Neuronal stem cell (in vitro differentiated cells): Measurements from ENCODE around the gene PLD5.

Source experiments
- DNase-seq: peaks from one replicate; pipeline ENCODE4 v3.0.0-alpha.2; 2013; ENCODE audit warnings: low spot score
- H2AFZ ChIP-seq: one replicate; pipeline ENCODE4 v1.6.1; 2013; ENCODE audit warnings: mild to moderate bottlenecking, low read length, inconsistent platforms
- H2AK5ac ChIP-seq: 2 replicates; pipeline ENCODE4 v1.6.1; 2013; ENCODE audit warnings: low read depth, mild to moderate bottlenecking, inconsistent platforms, low read length, moderate library complexity, mixed read lengths
- H2BK120ac ChIP-seq: 2 replicates; pipeline ENCODE4 v1.6.1; 2013; ENCODE audit warnings: low read depth, mild to moderate bottlenecking, inconsistent platforms, low read length, moderate library complexity, mixed read lengths
- H2BK12ac ChIP-seq: one replicate; pipeline ENCODE4 v1.6.1; 2013; ENCODE audit warnings: low read length, inconsistent platforms
- H2BK15ac ChIP-seq: 2 replicates; pipeline ENCODE4 v1.6.1; 2013; ENCODE audit warnings: mild to moderate bottlenecking, low read length, inconsistent platforms, mixed read lengths
- H2BK5ac ChIP-seq: one replicate; pipeline ENCODE4 v1.6.1; 2013; ENCODE audit warnings: inconsistent platforms, mild to moderate bottlenecking, low read length, moderate library complexity
- H3K14ac ChIP-seq: one replicate; pipeline ENCODE4 v1.6.1; 2013; ENCODE audit warnings: low read length, inconsistent platforms
- H3K18ac ChIP-seq: 2 replicates; pipeline ENCODE4 v1.6.1; 2013; ENCODE audit warnings: low read length, inconsistent platforms
- H3K23ac ChIP-seq: 2 replicates; pipeline ENCODE4 v1.6.1; 2013; ENCODE audit warnings: low read depth, mild to moderate bottlenecking, mixed read lengths, low read length, inconsistent platforms; ENCODE audit not compliant: poor library complexity
- H3K27ac ChIP-seq: replicated peaks from 3 replicates; pipeline ENCODE4 v1.5.1; 2013; ENCODE audit warnings: low read length, inconsistent platforms
- H3K27me3 ChIP-seq, 3 experiments: 2 replicates each; pipeline ENCODE4 v1.6.1; 2013; ENCODE audit warnings: low read length in 3 of 3, mild to moderate bottlenecking in 2 of 3, inconsistent platforms in 1 of 3, low read depth in 1 of 3, mixed read lengths in 1 of 3, moderate library complexity in 1 of 3; ENCODE audit not compliant: control insufficient read depth in 3 of 3, insufficient read depth in 3 of 3
- H3K36me3 ChIP-seq, 2 donors: replicated peaks in 1 of 2; 2 replicates each; pipeline ENCODE4 v1.6.1; 2013; ENCODE audit warnings: low read length in 2 of 2; ENCODE audit not compliant: control insufficient read depth in 2 of 2, insufficient read depth in 2 of 2
- H3K4ac ChIP-seq: 2 replicates; pipeline ENCODE4 v1.6.1; 2013; ENCODE audit warnings: inconsistent platforms, mild to moderate bottlenecking, low read length, moderate library complexity
- H3K4me1 ChIP-seq, 2 donors: 1 replicate in 1 of 2; 2 replicates in 1 of 2; pipeline ENCODE4 v1.6.1; 2013; ENCODE audit warnings: low read length in 2 of 2, low read depth in 1 of 2; ENCODE audit not compliant: control insufficient read depth in 2 of 2, insufficient read depth in 1 of 2
- H3K4me2 ChIP-seq: one replicate; pipeline ENCODE4 v1.6.1; 2013; ENCODE audit warnings: mild to moderate bottlenecking, low read length, inconsistent platforms; ENCODE audit not compliant: insufficient read depth, poor library complexity, severe bottlenecking
- H3K4me3 ChIP-seq, 2 donors: 2 replicates each; pipeline ENCODE4 v1.5.1; 2013; ENCODE audit warnings: low read length in 2 of 2, mild to moderate bottlenecking in 2 of 2, inconsistent platforms in 1 of 2, moderate library complexity in 1 of 2
- H3K79me1 ChIP-seq: one replicate; pipeline ENCODE4 v1.6.1; 2013; ENCODE audit warnings: low read depth, mild to moderate bottlenecking, inconsistent platforms, low read length, moderate library complexity
- H3K9ac ChIP-seq: one replicate; pipeline ENCODE4 v1.6.1; 2013; ENCODE audit warnings: mild to moderate bottlenecking, low read depth, low read length, inconsistent platforms; ENCODE audit not compliant: poor library complexity
- H3K9me3 ChIP-seq, 2 donors: replicated peaks in 1 of 2; 2 replicates each; pipeline versions ENCODE3 to v1.6.1; 2013; ENCODE audit warnings: low read length in 2 of 2, mild to moderate bottlenecking in 2 of 2, inconsistent platforms in 1 of 2, low read depth in 1 of 2, mixed read lengths in 1 of 2, moderate library complexity in 1 of 2; ENCODE audit not compliant: control insufficient read depth in 2 of 2, insufficient read depth in 1 of 2
- H4K8ac ChIP-seq: one replicate; pipeline ENCODE4 v1.6.1; 2013; ENCODE audit warnings: low read depth, mild to moderate bottlenecking, inconsistent platforms, low read length, moderate library complexity
- H4K91ac ChIP-seq: one replicate; pipeline ENCODE4 v1.6.1; 2013; ENCODE audit warnings: low read length, low read depth, mild to moderate bottlenecking, inconsistent platforms; ENCODE audit not compliant: poor library complexity
- WGBS, 2 donors: extraction: QIAGEN DNeasy Blood & Tissue Kit; methylation state at CpG; one replicate each; pipeline ENCODE4 v1.1.7; 2013; ENCODE audit warnings: missing lambda C conversion rate in 2 of 2, mixed read lengths in 1 of 2; ENCODE audit not compliant: insufficient read length in 2 of 2, insufficient replicate concordance in 1 of 2; ENCODE audit errors: extremely low coverage in 2 of 2; 5-methylcytosine and 5-hydroxymethylcytosine counted together

The PLD5 gene

DNA sequence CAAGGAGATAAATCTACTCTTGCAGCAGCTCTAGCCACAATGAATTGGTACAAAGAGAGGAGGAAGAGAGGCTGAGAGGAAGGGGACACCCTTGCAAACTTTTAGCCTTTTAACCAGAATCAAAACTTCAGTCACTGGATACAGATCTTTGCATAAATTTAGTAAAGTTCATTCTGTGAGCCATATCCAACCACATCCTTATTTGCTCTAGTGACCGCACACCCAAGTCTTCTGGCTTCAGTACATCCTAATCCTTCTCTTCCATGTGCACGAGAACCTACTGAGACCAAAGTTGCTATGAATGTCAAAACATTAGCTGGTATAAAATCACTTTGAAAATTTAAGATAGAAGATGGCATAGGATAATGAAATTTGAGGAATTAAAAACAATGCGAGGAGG lies 21.9 kb upstream of the PLD5 start:
- DNase-seq, result no peak
- no peaks in the 10 kb centered on the region for H3K79me1 ChIP-seq
- H3K4me2 ChIP-seq, result no peak overlapping the region
- no peak overlapping the region for H4K91ac ChIP-seq
- H2BK15ac ChIP-seq, result no peak overlapping the region
- no peak overlapping the region for H3K14ac ChIP-seq
- no peak overlapping the region for H2BK120ac ChIP-seq
- no peak overlapping the region for H2AFZ ChIP-seq
- no CpG with 5 or more reads among the region's 3 CpGs for WGBS, 2 donors
- H3K9ac ChIP-seq, result no peak overlapping the region
- H3K23ac ChIP-seq, result no peak overlapping the region
- H3K27me3 ChIP-seq, result no peaks in the 10 kb centered on the region
- H3K4ac ChIP-seq, result no peak overlapping the region
- no peaks in the 10 kb centered on the region for H3K9me3 ChIP-seq
- no peak overlapping the region for H3K27ac ChIP-seq
- H3K18ac ChIP-seq, result no peak overlapping the region
- no peak overlapping the region for H2BK5ac ChIP-seq
- peaks cover 0 to 2% of the 10 kb centered on the region in 2 donors for H3K4me1 ChIP-seq
- no peak overlapping the region for H3K4me3 ChIP-seq
- H2AK5ac ChIP-seq, result no peak overlapping the region
- no peak overlapping the region for H4K8ac ChIP-seq
- H2BK12ac ChIP-seq, result no peak overlapping the region
- H3K36me3 ChIP-seq, result no peaks in the 10 kb centered on the region

DNA sequence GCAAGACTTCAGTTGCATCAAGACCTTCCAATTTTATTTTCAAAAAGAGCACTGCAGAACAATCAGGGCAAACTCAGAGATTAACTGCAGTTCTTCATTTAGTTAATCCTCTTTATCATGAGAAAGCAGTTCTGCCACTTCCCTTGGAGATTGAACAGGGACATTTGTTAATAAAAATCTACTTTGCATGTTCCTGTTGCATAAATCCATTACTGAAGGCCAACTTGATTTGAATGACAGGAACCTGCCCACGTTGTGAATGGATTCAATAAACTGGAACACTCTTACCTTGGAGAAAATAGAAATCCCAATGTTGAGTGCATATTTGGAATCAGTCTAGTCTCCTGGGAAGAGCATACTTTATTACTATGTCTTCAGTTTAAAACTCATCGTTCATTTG lies 19.6 kb upstream of the PLD5 start:
- no CpG with 5 or more reads among the region's 2 CpGs for WGBS, 2 donors
- Histone ChIP-seq H3K4me1 (peaks cover 0 to 2% of the 10 kb centered on the region in 2 donors), H2AK5ac (no peak overlapping the region), H3K18ac (no peak overlapping the region), H3K79me1 (no peaks in the 10 kb centered on the region), H4K91ac (no peak overlapping the region), H2BK12ac (no peak overlapping the region), H3K36me3 (no peaks in the 10 kb centered on the region), H2BK15ac (no peak overlapping the region), H4K8ac (no peak overlapping the region), H2BK5ac (no peak overlapping the region), H3K4me3 (no peak overlapping the region), H3K27me3 (no peaks in the 10 kb centered on the region), H2AFZ (no peak overlapping the region), H3K4me2 (no peak overlapping the region), H2BK120ac (no peak overlapping the region), H3K4ac (no peak overlapping the region), H3K9ac (no peak overlapping the region), H3K9me3 (no peaks in the 10 kb centered on the region), H3K27ac (no peak overlapping the region), H3K23ac (no peak overlapping the region), H3K14ac (no peak overlapping the region)
- no peak for DNase-seq

DNA sequence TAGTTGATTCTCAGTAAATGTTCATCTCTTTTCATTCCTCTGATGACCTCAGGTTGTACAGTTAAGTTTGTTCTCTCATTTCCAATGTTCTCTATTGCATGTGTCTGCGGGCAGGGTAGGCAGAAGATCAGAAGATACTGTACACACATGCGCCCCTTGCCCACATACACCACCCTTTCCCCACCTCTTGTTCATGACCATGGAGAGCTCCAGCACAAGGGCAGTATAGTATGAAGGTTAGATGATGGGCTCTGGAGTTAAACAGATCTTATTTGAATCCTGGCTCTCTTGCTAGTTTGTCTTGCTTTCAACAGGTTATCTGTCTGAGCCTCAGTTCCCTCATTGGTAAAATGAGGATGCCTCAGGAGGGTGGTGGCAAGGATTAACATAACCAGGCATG lies 17.8 kb upstream of the PLD5 start:
- no CpG with 5 or more reads among the region's 2 CpGs for WGBS, 2 donors
- H3K27ac ChIP-seq, result no peak overlapping the region

GRCh38 chr1:242535986-242536385 lies 11.5 kb upstream of the PLD5 start:
- H2BK5ac ChIP-seq, result no peak overlapping the region
- no peak overlapping the region for H3K27ac ChIP-seq
- no peak for DNase-seq
- H3K4ac ChIP-seq, result no peak overlapping the region
- no peak overlapping the region for H3K9ac ChIP-seq
- H2BK15ac ChIP-seq, result no peak overlapping the region
- H3K79me1 ChIP-seq, result no peaks in the 10 kb centered on the region
- no peak overlapping the region for H3K23ac ChIP-seq
- no peak overlapping the region for H3K14ac ChIP-seq
- H2BK12ac ChIP-seq, result no peak overlapping the region
- no peak overlapping the region for H4K8ac ChIP-seq
- H3K4me1 ChIP-seq, result no peaks in the 10 kb centered on the region
- H3K9me3 ChIP-seq, result no peaks in the 10 kb centered on the region
- no peak overlapping the region for H2BK120ac ChIP-seq
- no peak overlapping the region for H2AK5ac ChIP-seq
- no peak overlapping the region for H3K18ac ChIP-seq
- no peak overlapping the region for H3K4me3 ChIP-seq
- no peak overlapping the region for H4K91ac ChIP-seq
- WGBS, 2 donors, result no CpG with 5 or more reads among the region's 1 CpG
- H3K36me3 ChIP-seq, result no peaks in the 10 kb centered on the region
- no peak overlapping the region for H3K4me2 ChIP-seq
- no peak overlapping the region for H2AFZ ChIP-seq
- H3K27me3 ChIP-seq, result no peaks in the 10 kb centered on the region

More for the DNA sequence above, 17.8 kb upstream of the PLD5 start:
- Histone ChIP-seq H3K79me1 (no peaks in the 10 kb centered on the region), H2AFZ (no peak overlapping the region), H3K4me2 (no peak overlapping the region), H2BK15ac (no peak overlapping the region), H2AK5ac (no peak overlapping the region), H3K14ac (no peak overlapping the region), H3K27me3 (no peaks in the 10 kb centered on the region), H3K4me1 (peaks cover 0 to 2% of the 10 kb centered on the region in 2 donors), H3K18ac (no peak overlapping the region), H2BK120ac (no peak overlapping the region), H4K8ac (no peak overlapping the region), H4K91ac (no peak overlapping the region), H3K36me3 (no peaks in the 10 kb centered on the region), H3K9me3 (no peaks in the 10 kb centered on the region), H3K9ac (no peak overlapping the region), H2BK12ac (no peak overlapping the region), H2BK5ac (no peak overlapping the region), H3K4me3 (no peak overlapping the region), H3K4ac (no peak overlapping the region), H3K23ac (no peak overlapping the region)
- no peak for DNase-seq
